OCI-LY1 (cell line): ENCODE data around the gene FANCI.

Source experiments
- H2AFZ ChIP-seq: fragments of 200-600 bp; sonication (generic), shearing (Covaris generic); 2 replicates; pipeline ENCODE4 v1.6.0; 2014; ENCODE audit warnings: antibody characterized with exemption, mild to moderate bottlenecking, low read length
- H3F3A ChIP-seq: fragments of 200-600 bp; sonication (generic), shearing (Covaris generic); 2 replicates; pipeline ENCODE4 v1.6.0; 2014; ENCODE audit warnings: mild to moderate bottlenecking, antibody characterized with exemption, low read length, moderate library complexity; ENCODE audit not compliant: insufficient read depth
- H3K27ac ChIP-seq: fragments of 200-600 bp; sonication (generic); 2 replicates; pipeline ENCODE4 v1.5.1; 2014; ENCODE audit warnings: low read length, mixed run types, mild to moderate bottlenecking, low read depth; ENCODE audit not compliant: poor library complexity, severe bottlenecking
- H3K27me3 ChIP-seq: fragments of 200-600 bp; sonication (generic); 2 replicates; pipeline ENCODE4 v1.6.0; 2014; ENCODE audit warnings: antibody characterized with exemption, mild to moderate bottlenecking, low read length, moderate library complexity; ENCODE audit not compliant: insufficient read depth
- H3K36me3 ChIP-seq: fragments of 200-600 bp; sonication (generic); 2 replicates; pipeline ENCODE4 v1.6.1; 2014; ENCODE audit warnings: mild to moderate bottlenecking, antibody characterized with exemption, low read length, moderate library complexity, mixed read lengths; ENCODE audit not compliant: insufficient read depth
- H3K4me1 ChIP-seq: fragments of 200-600 bp; sonication (generic); 2 replicates; pipeline ENCODE4 v1.5.1; 2014; ENCODE audit warnings: mild to moderate bottlenecking, low read length, moderate library complexity; ENCODE audit not compliant: insufficient read depth, severe bottlenecking
- H3K4me2 ChIP-seq: fragments of 200-600 bp; sonication (generic), shearing (Covaris generic); 2 replicates; pipeline ENCODE4 v1.6.1; 2014; ENCODE audit warnings: low read length
- H3K4me3 ChIP-seq: fragments of 200-600 bp; sonication (generic); 2 replicates; pipeline ENCODE4 v1.5.1; 2014; ENCODE audit warnings: low read length, low read depth, mild to moderate bottlenecking, mixed read lengths; ENCODE audit not compliant: poor library complexity, severe bottlenecking
- H3K79me2 ChIP-seq: fragments of 200-600 bp; shearing (Covaris generic); 2 replicates; pipeline ENCODE4 v1.6.1; 2016; ENCODE audit warnings: mixed run types, low read length, mixed read lengths; ENCODE audit not compliant: insufficient read depth
- H3K9ac ChIP-seq: fragments of 200-600 bp; sonication (generic), shearing (Covaris generic); 2 replicates; pipeline ENCODE4 v1.6.1; 2014; ENCODE audit warnings: mild to moderate bottlenecking, low read length, mixed read lengths
- H3K9me2 ChIP-seq: fragments of 200-600 bp; sonication (generic), shearing (Covaris generic); 2 replicates; pipeline ENCODE4 v1.6.1; 2014; ENCODE audit warnings: low read depth, mild to moderate bottlenecking, low read length, mixed read lengths
- H3K9me3 ChIP-seq: fragments of 200-600 bp; shearing (Covaris generic); 2 replicates; pipeline ENCODE4 v1.6.1; 2014; ENCODE audit warnings: low read length, mixed read lengths
- H4K20me1 ChIP-seq: fragments of 200-600 bp; sonication (generic), shearing (Covaris generic); 2 replicates; pipeline ENCODE4 v1.6.0; 2016; ENCODE audit warnings: mild to moderate bottlenecking, low read length; ENCODE audit not compliant: insufficient read depth
- CTCF ChIP-seq: fragments of 200-600 bp; sonication (generic), shearing (Covaris generic); IDR thresholded peaks from 2 replicates; pipeline ENCODE4 v1.5.1; 2017; ENCODE audit warnings: mild to moderate bottlenecking, antibody characterized with exemption, low read length, moderate library complexity, mixed read lengths
- EZH2 ChIP-seq: fragments of 200-600 bp; sonication (generic), shearing (Covaris generic); IDR thresholded peaks from 2 replicates; pipeline ENCODE4 v1.8.0; 2017; ENCODE audit warnings: borderline replicate concordance, mixed run types, mild to moderate bottlenecking, antibody characterized with exemption, low read length, moderate library complexity, mixed read lengths

Gene FANCI

GRCh38 chr15:89198196-89198595 lies 45.6 kb upstream of the FANCI start:
- TF ChIP-seq CTCF (no peak), EZH2 (no peak)
- no peak overlapping the region for H3K4me2 ChIP-seq

GRCh38 chr15:89198934-89199333 lies 44.8 kb upstream of the FANCI start:
- Histone ChIP-seq H3K9me3 (no peaks in the 10 kb centered on the region), H3K27me3 (no peaks in the 10 kb centered on the region), H4K20me1 (no peaks in the 10 kb centered on the region), H3K79me2 (no peaks in the 10 kb centered on the region), H3F3A (no peaks in the 10 kb centered on the region), H3K4me1 (peaks cover 10% of the 10 kb centered on the region), H2AFZ (no peak overlapping the region), H3K36me3 (peaks cover 26% of the 10 kb centered on the region; the same call in 1 of the 2 replicates), H3K27ac (no peak overlapping the region), H3K4me3 (no peak overlapping the region), H3K9ac (no peak overlapping the region), H3K4me2 (no peak overlapping the region), H3K9me2 (no peaks in the 10 kb centered on the region)
- no peak for TF ChIP-seq CTCF
- no peak for TF ChIP-seq EZH2

More at GRCh38 chr15:89198196-89198595, 45.6 kb upstream of the FANCI start:
- peaks cover 30% of the 10 kb centered on the region; the same call in 1 of the 2 replicates for H3K36me3 ChIP-seq
- H3K27me3 ChIP-seq: no peaks in the 10 kb centered on the region
- no peaks in the 10 kb centered on the region for H3K79me2 ChIP-seq
- no peaks in the 10 kb centered on the region for H3K9me3 ChIP-seq
- H3K27ac ChIP-seq: no peak overlapping the region
- H3F3A ChIP-seq: no peaks in the 10 kb centered on the region
- H2AFZ ChIP-seq: no peak overlapping the region
- H3K4me1 ChIP-seq: peaks cover 10% of the 10 kb centered on the region
- H3K9me2 ChIP-seq: no peaks in the 10 kb centered on the region
- H4K20me1 ChIP-seq: no peaks in the 10 kb centered on the region
- H3K9ac ChIP-seq: no peak overlapping the region
- no peak overlapping the region for H3K4me3 ChIP-seq

- H3K4me2 ChIP-seq: no peak overlapping the region
- no peak for TF ChIP-seq CTCF
- no peak for TF ChIP-seq EZH2
- no peak overlapping the region for H3K9ac ChIP-seq
- H3K9me2 ChIP-seq: no peaks in the 10 kb centered on the region
- no peaks in the 10 kb centered on the region for H3K9me3 ChIP-seq
- no peak overlapping the region for H2AFZ ChIP-seq
- peaks cover 22% of the 10 kb centered on the region; the same call in 1 of the 2 replicates for H3K36me3 ChIP-seq
- no peaks in the 10 kb centered on the region for H3K27me3 ChIP-seq
- H4K20me1 ChIP-seq: no peaks in the 10 kb centered on the region
- H3K27ac ChIP-seq: no peak overlapping the region
- peaks cover 10% of the 10 kb centered on the region for H3K4me1 ChIP-seq
- no peaks in the 10 kb centered on the region for H3F3A ChIP-seq
- H3K79me2 ChIP-seq: no peaks in the 10 kb centered on the region
- H3K4me3 ChIP-seq: no peak overlapping the region
These were observed 44.0 kb upstream of the FANCI start for GRCh38 chr15:89199746-89200145.
